HEK293 (cell line): Measurements from ENCODE around the gene ADAMTSL5.
A peak's percentile ranks its signal among the peaks of the same experiment; 100 is the strongest.

ENCODE experiments used
- CTCF ChIA-PET: fragments of 350-600 bp; formaldehyde crosslinking; extraction: SDS; loops from one replicate; lab custom pipeline; 2021; ENCODE audit warnings: antibody characterized with exemption; lab: Yijun Ruan, JAX
- POLR2A ChIA-PET: fragments of 300-600 bp; formaldehyde crosslinking; extraction: SDS; loops from one replicate; lab custom pipeline; 2020; ENCODE audit warnings: antibody characterized with exemption, inconsistent platforms; lab: Yijun Ruan, JAX
- H3K27ac ChIP-seq: fragments of 200-500 bp; sonication (Bioruptor generic); 2 replicates; pipeline ENCODE4 v1.5.1; 2014; ENCODE audit warnings: low read depth, low read length, control low read depth, inconsistent platforms; ENCODE audit errors: extremely low read depth
- H3K36me3 ChIP-seq, 2 experiments: fragments of 200-500 bp in 1 of 2; sonication (Bioruptor generic) in 1 of 2; 1 replicate in 1 of 2; 2 replicates in 1 of 2; pipeline ENCODE4 v1.5.1; 2014 to 2017; ENCODE audit warnings: inconsistent platforms in 2 of 2, low read length in 2 of 2; ENCODE audit not compliant: control insufficient read depth in 2 of 2, insufficient read depth in 1 of 2
- H3K4me1 ChIP-seq: fragments of 200-500 bp; sonication (Bioruptor generic); 2 replicates; pipeline ENCODE4 v1.5.1; 2014; ENCODE audit warnings: mild to moderate bottlenecking, low read length, inconsistent platforms; ENCODE audit not compliant: control insufficient read depth, insufficient read depth
- H3K4me3 ChIP-seq: 2 replicates; pipeline ENCODE4 v1.5.1; 2011; ENCODE audit warnings: low read depth, mild to moderate bottlenecking, control low read depth, low read length, moderate library complexity
- H3K9me3 ChIP-seq: fragments of 200-500 bp; sonication (Bioruptor generic); 2 replicates; pipeline ENCODE4 v1.5.1; 2014; ENCODE audit warnings: low read depth, low read length, inconsistent platforms; ENCODE audit not compliant: control insufficient read depth, insufficient read depth
- BCL11A ChIP-seq: fragments of 450-650 bp; formaldehyde crosslinking; IDR thresholded peaks from 2 replicates; pipeline ENCODE4 v1.5.1; 2016; ENCODE audit warnings: low read depth, missing biosample characterization, missing genetic modification characterization
- GLIS1 ChIP-seq: fragments of 450-650 bp; formaldehyde crosslinking; IDR thresholded peaks from 2 replicates; pipeline ENCODE4 v1.5.1; 2016; ENCODE audit warnings: missing biosample characterization, missing genetic modification characterization
- IKZF3 ChIP-seq: fragments of 450-650 bp; IDR thresholded peaks from 2 replicates; pipeline ENCODE4 v1.5.0; 2018; ENCODE audit warnings: missing biosample characterization, mild to moderate bottlenecking, missing genetic modification characterization, moderate library complexity
- KLF16 ChIP-seq: fragments of 450-650 bp; formaldehyde crosslinking; IDR thresholded peaks from 2 replicates; pipeline ENCODE4 v1.5.1; 2017; ENCODE audit warnings: missing biosample characterization, missing genetic modification characterization
- KLF8 ChIP-seq: fragments of 450-650 bp; formaldehyde crosslinking; IDR thresholded peaks from 2 replicates; pipeline ENCODE4 v1.5.1; 2016; ENCODE audit warnings: missing biosample characterization, missing genetic modification characterization
- SP7 ChIP-seq: fragments of 450-650 bp; formaldehyde crosslinking; IDR thresholded peaks from 2 replicates; pipeline ENCODE4 v1.5.1; 2016; ENCODE audit warnings: missing biosample characterization, missing genetic modification characterization
- ZBTB1 ChIP-seq: fragments of 450-650 bp; formaldehyde crosslinking; IDR thresholded peaks from 2 replicates; pipeline ENCODE4 v1.5.1; 2016; ENCODE audit warnings: missing biosample characterization, missing genetic modification characterization
- ZBTB8A ChIP-seq: fragments of 450-650 bp; formaldehyde crosslinking; IDR thresholded peaks from 2 replicates; pipeline ENCODE4 v1.5.1; 2016; ENCODE audit warnings: missing biosample characterization, missing genetic modification characterization
- ZEB2 ChIP-seq: fragments of 450-650 bp; formaldehyde crosslinking; IDR thresholded peaks from 2 replicates; pipeline ENCODE4 v1.5.1; 2016; ENCODE audit warnings: missing biosample characterization, missing genetic modification characterization
- ZNF157 ChIP-seq: fragments of 450-650 bp; formaldehyde crosslinking; IDR thresholded peaks from 2 replicates; pipeline ENCODE4 v1.5.1; 2016; ENCODE audit warnings: missing biosample characterization, missing genetic modification characterization
- ZNF2 ChIP-seq: fragments of 450-650 bp; formaldehyde crosslinking; IDR thresholded peaks from 2 replicates; pipeline ENCODE4 v1.5.1; 2016; ENCODE audit warnings: missing biosample characterization, missing genetic modification characterization
- ZNF324 ChIP-seq: fragments of 450-650 bp; formaldehyde crosslinking; IDR thresholded peaks from 2 replicates; pipeline ENCODE4 v1.5.1; 2016; ENCODE audit warnings: missing biosample characterization, missing genetic modification characterization
- ZNF341 ChIP-seq: fragments of 450-650 bp; formaldehyde crosslinking; IDR thresholded peaks from 2 replicates; pipeline ENCODE4; 2016; ENCODE audit warnings: low read depth, missing biosample characterization, missing genetic modification characterization
- ZNF473 ChIP-seq: fragments of 450-650 bp; formaldehyde crosslinking; IDR thresholded peaks from 2 replicates; pipeline ENCODE4 v1.5.1; 2017; ENCODE audit warnings: missing biosample characterization, missing genetic modification characterization
- ZNF654 ChIP-seq: fragments of 450-650 bp; formaldehyde crosslinking; IDR thresholded peaks from 2 replicates; pipeline ENCODE4 v1.5.1; 2016; ENCODE audit warnings: low read depth, missing biosample characterization, missing genetic modification characterization
- ZNF792 ChIP-seq: fragments of 450-650 bp; formaldehyde crosslinking; IDR thresholded peaks from 2 replicates; pipeline ENCODE4 v1.5.1; 2016; ENCODE audit warnings: missing biosample characterization, missing genetic modification characterization
- ZSCAN23 ChIP-seq: fragments of 450-650 bp; formaldehyde crosslinking; IDR thresholded peaks from 2 replicates; pipeline ENCODE4 v1.5.1; 2016; ENCODE audit warnings: missing biosample characterization, missing genetic modification characterization
- TF ChIP-seq, protein P1 (sequence below): fragments of 450-650 bp; formaldehyde crosslinking; IDR thresholded peaks from 2 replicates; pipeline ENCODE4 v1.5.1; 2017; ENCODE audit warnings: missing biosample characterization, missing genetic modification characterization
- TF ChIP-seq, protein P2 (sequence below): fragments of 450-650 bp; formaldehyde crosslinking; IDR thresholded peaks from 2 replicates; pipeline ENCODE4 v1.5.1; 2016; ENCODE audit warnings: missing biosample characterization, missing genetic modification characterization
- TF ChIP-seq, protein P3 (sequence below): fragments of 450-650 bp; formaldehyde crosslinking; IDR thresholded peaks from 2 replicates; pipeline ENCODE4 v1.5.1; 2016; ENCODE audit warnings: missing biosample characterization, missing genetic modification characterization

The ADAMTSL5 gene

DNA sequence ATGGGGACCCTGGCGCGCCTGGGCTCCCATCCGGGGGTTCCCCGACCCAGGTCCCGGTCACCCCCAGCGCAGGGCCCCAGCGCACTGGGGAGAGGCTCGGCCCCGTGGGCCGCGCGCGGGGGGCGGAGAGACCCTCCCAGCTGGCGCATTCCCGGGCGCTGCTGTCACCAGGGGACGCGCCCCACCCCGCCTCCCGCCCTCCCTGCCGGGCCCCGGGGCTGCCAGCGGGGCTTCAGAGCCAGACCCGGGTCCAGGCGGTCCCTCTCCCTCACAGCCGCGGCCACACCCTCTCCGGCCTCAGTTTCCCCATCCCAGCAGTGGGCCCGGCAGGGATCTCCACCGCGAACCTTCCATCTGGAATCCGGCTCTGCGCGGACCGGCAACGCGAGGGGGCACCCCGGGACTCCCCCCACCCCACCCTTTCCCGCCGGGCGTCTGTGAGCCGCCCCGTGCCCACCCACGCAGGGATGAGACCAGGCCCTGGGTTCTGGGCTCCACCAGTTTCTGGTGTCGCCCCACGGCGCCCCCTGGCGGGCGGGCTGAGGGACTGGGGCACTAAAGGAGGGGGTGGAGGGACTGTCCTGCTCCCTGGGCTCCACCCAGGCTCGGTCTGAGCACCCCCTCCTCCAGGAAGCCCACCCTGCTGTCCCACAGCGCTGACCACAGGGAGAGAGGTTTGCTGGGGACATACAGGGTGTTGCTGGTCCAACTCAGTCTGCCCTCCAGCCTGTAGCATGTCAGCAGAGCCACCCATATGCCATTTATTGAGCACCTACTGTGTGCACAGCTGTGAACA is 878 bp upstream of the ADAMTSL5 start (continued):
- TF ChIP-seq GLIS1 (tag by site-specific recombination) (peak; percentile 95), ZEB2 (tag by site-specific recombination) (peak; percentile 31; the same call in 1 of the 2 replicates), ZNF324 (no peak), SP7 (tag by site-specific recombination) (peak; percentile 54), ZNF157 (tag by site-specific recombination) (no peak), ZNF2 (tag by site-specific recombination) (peak; percentile 35; the same call in 1 of the 2 replicates), ZBTB1 (tag by site-specific recombination) (no peak), ZNF654 (tag by site-specific recombination) (peak; percentile 24), KLF16 (tag by site-specific recombination) (0 out of 2 replicates have a peak, but pooled peaks have one; percentile 31), KLF8 (tag by site-specific recombination) (0 out of 2 replicates have a peak, but pooled peaks have one; percentile 65), ZSCAN23 (0 out of 2 replicates have a peak, but pooled peaks have one; percentile 11), ZBTB8A (tag by site-specific recombination) (peak; percentile 65)
- TF ChIP-seq, protein P1, sequence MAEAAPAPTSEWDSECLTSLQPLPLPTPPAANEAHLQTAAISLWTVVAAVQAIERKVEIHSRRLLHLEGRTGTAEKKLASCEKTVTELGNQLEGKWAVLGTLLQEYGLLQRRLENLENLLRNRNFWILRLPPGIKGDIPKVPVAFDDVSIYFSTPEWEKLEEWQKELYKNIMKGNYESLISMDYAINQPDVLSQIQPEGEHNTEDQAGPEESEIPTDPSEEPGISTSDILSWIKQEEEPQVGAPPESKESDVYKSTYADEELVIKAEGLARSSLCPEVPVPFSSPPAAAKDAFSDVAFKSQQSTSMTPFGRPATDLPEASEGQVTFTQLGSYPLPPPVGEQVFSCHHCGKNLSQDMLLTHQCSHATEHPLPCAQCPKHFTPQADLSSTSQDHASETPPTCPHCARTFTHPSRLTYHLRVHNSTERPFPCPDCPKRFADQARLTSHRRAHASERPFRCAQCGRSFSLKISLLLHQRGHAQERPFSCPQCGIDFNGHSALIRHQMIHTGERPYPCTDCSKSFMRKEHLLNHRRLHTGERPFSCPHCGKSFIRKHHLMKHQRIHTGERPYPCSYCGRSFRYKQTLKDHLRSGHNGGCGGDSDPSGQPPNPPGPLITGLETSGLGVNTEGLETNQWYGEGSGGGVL (tag by site-specific recombination), result peak; percentile 34; the same call in 1 of the 2 replicates
- TF ChIP-seq, protein P2, sequence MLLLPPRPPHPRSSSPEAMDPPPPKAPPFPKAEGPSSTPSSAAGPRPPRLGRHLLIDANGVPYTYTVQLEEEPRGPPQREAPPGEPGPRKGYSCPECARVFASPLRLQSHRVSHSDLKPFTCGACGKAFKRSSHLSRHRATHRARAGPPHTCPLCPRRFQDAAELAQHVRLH, result peak; percentile 51; the same call in 1 of the 2 replicates

DNA sequence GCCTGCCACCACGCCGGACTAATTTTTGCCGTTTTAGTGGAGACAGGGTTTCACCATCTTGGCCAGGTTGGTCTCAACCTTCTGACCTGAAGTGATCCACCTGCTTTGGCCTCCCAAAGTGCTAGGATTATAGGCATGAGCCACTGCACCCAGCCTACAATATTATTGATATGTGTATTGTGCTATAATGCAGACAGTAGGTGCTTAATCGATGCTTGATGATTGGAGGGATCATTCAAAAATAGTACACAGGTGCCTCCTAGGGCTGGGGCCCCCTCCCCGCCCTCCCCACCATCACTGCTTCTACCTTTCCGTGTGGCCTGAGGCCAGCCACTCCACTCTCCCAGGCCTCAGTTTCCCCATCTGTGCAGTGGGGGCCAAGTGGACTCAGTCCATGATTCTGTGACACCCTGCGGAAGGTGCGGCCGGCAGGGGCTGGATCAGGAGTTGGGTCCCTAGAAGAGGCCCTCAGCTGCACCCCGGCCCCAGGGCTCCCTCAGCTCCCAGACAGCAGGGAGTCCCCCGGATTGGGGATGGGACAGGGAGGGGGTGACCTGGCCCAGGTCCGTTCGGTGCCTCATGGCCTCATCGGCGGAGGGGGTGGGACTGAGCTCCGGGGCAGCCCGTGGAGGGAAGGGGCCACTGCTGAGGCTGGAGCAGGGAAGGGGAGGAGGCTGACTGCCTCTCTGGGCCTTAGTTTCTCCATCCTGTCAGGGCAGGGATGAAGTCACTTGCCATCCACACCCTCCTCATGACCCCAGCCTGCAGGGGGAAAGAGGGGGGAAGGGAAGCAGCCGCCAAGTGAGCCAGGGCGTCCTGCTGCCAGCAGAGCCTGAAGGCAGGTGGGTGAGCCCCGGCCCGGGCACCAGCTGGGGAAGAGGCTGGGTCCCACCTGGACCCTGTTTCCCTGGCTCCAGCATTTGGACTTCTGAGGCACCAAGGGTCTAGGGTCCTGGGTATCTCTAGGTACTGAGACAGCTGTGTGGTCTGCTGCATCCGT is 1.2 kb downstream of the ADAMTSL5 start:
- no peaks in the 10 kb centered on the region for H3K36me3 ChIP-seq
- TF ChIP-seq BCL11A (no peak), ZNF341 (peak; percentile 13; the same call in 1 of the 2 replicates), ZNF792 (tag by site-specific recombination) (no peak), IKZF3 (tag by site-specific recombination) (peak; percentile 23; the same call in 1 of the 2 replicates), ZNF473 (tag by site-specific recombination) (no peak)
- TF ChIP-seq, protein P3, sequence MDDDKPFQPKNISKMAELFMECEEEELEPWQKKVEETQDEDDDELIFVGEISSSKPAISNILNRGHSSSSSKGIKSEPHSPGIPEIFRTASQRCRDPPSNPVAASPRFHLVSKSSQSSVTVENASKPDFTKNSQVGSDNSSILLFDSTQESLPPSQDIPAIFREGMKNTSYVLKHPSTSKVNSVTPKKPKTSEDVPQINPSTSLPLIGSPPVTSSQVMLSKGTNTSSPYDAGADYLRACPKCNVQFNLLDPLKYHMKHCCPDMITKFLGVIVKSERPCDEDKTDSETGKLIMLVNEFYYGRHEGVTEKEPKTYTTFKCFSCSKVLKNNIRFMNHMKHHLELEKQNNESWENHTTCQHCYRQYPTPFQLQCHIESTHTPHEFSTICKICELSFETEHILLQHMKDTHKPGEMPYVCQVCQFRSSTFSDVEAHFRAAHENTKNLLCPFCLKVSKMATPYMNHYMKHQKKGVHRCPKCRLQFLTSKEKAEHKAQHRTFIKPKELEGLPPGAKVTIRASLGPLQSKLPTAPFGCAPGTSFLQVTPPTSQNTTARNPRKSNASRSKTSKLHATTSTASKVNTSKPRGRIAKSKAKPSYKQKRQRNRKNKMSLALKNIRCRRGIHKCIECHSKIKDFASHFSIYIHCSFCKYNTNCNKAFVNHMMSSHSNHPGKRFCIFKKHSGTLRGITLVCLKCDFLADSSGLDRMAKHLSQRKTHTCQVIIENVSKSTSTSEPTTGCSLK (tag by site-specific recombination), result no peak
- H3K9me3 ChIP-seq, result no peaks in the 10 kb centered on the region
- POLR2A ChIA-PET, result no interaction called here
- H3K4me1 ChIP-seq, result no peaks in the 10 kb centered on the region
- no peak overlapping the region for H3K4me3 ChIP-seq
- CTCF ChIA-PET, result interaction anchor here (1.0 kb wide), 1 partner anchor 21 kb away, joined by 3 read pairs; no protein-coding TSS in a partner anchor
- no peak overlapping the region for H3K27ac ChIP-seq
